Activated T-helper 2 cell treated with anti-CD3 and anti-CD28 coated beads, Interferon-gamma antibody, Interleukin-2, Interleukin-4, amounts not matched to agents 10 μg/mL and 5 μg/mL and 100 μg/mL, durations not matched to agents 14 hours and 24 hours and 36 hours (primary cell): ENCODE measurements around the gene HSFX4. TPM values are rescaled to one million over a fixed set of nuclear protein-coding genes. Genes with fewer than 3 reads are reported as not detected.
"Not testable (repeated sequence)": the region's sequence is repeated elsewhere in the genome, so short reads cannot be mapped to it uniquely, and the experiment has no call there.

Experiments used
- DNase-seq: peaks from one replicate; pipeline ENCODE4 v3.0.0; 2021; ENCODE audit warnings: low spot score
- H3K27ac Mint-ChIP-seq: one replicate; pipeline ENCODE4 v1.8.0; 2021; ENCODE audit warnings: mixed read lengths
- H3K27me3 Mint-ChIP-seq: one replicate; pipeline ENCODE4 v1.8.0; 2021; ENCODE audit warnings: low read depth, mixed read lengths
- H3K36me3 Mint-ChIP-seq: one replicate; pipeline ENCODE4 v1.8.0; 2021; ENCODE audit warnings: low read depth, mixed read lengths
- H3K4me1 Mint-ChIP-seq: one replicate; pipeline ENCODE4 v1.8.0; 2021; ENCODE audit warnings: low read depth, mixed read lengths
- H3K4me3 Mint-ChIP-seq: one replicate; pipeline ENCODE4 v1.8.0; 2021; ENCODE audit warnings: low read depth, mild to moderate bottlenecking, moderate library complexity, mixed read lengths
- H3K9me3 Mint-ChIP-seq: one replicate; pipeline ENCODE4 v1.8.0; 2021; ENCODE audit warnings: mixed read lengths
- intact Hi-C: fragments of 100-400 bp; cut with micrococcal nuclease; formaldehyde crosslinking; loops from one replicate; pipeline ENCODE4 v1.15.1; 2023
- total RNA-seq: library from RNA; stranded (reverse); gene quantifications from 2 replicates; pipeline ENCODE4 v1.2.3, GENCODE V29; 2022

HSFX4 gene
- total RNA-seq, 1 donor from 2014 or later, result not detected

DNA sequence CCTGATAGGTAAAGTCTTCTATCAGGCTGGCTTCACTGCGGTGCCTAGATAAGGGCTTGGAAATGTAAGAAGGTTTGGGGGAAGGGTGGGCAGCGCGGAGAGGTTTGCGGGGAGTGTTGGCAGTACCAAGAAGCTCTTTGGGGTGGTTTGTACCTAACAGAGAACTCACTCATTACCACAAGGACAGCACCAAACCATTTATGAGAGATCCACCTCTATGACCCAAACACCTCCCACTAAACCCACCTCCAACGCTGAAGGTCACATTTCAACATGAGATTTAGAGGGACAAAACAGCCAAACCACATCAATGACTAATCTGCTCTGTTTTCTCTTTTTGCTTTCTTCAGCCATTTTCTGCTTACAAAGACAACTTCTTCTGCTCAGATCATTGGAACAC is 4.9 kb upstream of the HSFX4 start:
- H3K9me3 Mint-ChIP-seq, H3K27ac Mint-ChIP-seq, H3K27me3 Mint-ChIP-seq, H3K36me3 Mint-ChIP-seq, H3K4me1 Mint-ChIP-seq, DNase-seq, intact Hi-C loops, H3K4me3 Mint-ChIP-seq: not testable (repeated sequence)

DNA sequence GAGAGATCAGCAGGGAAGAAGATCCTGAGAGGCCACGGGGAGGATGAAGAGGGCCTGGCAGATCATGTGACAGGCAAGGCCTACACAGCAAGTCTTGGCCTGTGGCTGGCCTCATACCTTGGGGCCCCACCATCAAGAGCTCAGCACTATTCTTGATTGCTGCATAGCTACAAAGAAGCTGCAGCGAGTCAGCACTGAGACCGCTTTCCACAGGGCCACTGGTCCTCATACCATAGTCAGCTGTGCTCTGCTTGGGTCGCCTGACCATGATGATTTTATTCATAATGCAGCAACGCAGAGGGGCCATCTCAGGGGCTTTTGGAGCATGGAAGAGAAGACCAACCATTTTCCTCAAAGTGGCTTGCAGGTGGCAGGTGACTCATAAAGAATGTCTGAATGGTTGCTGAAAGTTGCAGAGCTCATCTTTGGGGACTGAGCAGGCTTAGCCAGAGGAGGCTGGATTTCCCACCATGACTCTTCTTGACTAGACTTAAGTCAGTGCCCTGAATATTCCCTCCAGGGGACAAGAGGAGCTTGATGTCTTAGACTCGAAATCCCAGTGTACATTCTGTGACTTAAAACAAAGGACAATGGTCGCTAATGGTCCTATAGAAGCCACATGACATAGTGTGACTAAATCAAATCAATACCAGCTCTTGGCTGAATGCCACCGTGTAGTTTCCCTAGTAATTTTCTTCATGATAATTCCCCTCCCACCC is 2.0 kb upstream of the HSFX4 start:
- intact Hi-C loops, H3K36me3 Mint-ChIP-seq, H3K4me1 Mint-ChIP-seq, H3K27ac Mint-ChIP-seq, H3K27me3 Mint-ChIP-seq, H3K4me3 Mint-ChIP-seq, DNase-seq, H3K9me3 Mint-ChIP-seq: not testable (repeated sequence)

DNA sequence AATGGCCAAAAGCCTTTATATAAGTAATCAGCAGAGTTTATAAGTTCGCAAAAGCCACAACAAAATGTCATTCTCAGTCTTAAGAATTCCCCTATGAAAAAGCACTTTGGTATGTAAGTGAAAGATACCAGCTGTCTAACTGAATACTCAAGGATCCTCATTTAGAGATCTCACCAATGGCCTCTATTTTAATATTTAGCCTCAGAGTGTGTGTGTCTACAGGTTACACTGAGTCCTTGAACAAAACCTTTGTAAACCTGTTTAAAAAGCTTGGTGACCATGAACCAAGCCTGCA is 1.5 kb upstream of the HSFX4 start:
- intact Hi-C loops, H3K4me3 Mint-ChIP-seq, H3K27me3 Mint-ChIP-seq, DNase-seq, H3K4me1 Mint-ChIP-seq, H3K9me3 Mint-ChIP-seq, H3K36me3 Mint-ChIP-seq, H3K27ac Mint-ChIP-seq: not testable (repeated sequence)

DNA sequence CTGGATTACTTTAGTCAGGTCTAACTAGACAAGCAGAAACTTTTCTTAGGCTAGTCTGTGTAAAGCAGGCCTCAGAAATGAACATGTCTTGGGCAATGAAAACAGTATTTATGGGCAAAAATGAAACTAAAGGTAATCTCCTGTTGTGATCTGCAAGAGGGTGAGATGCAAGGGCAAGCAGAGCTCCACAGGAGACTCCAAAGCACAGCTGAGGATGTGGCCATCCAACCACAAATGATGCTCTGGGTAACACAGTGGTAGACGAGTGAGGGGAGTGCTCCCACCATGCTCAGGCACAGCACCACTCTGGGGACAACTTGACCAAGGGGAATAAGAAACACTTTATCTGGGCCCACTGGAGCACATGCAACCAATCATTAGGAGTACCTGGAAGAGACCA is 738 bp upstream of the HSFX4 start:
- H3K4me3 Mint-ChIP-seq, DNase-seq, H3K4me1 Mint-ChIP-seq, H3K36me3 Mint-ChIP-seq, H3K9me3 Mint-ChIP-seq, intact Hi-C loops, H3K27me3 Mint-ChIP-seq: not testable (repeated sequence)
- H3K27ac Mint-ChIP-seq, result peak overlapping the region; percentile 78

DNA sequence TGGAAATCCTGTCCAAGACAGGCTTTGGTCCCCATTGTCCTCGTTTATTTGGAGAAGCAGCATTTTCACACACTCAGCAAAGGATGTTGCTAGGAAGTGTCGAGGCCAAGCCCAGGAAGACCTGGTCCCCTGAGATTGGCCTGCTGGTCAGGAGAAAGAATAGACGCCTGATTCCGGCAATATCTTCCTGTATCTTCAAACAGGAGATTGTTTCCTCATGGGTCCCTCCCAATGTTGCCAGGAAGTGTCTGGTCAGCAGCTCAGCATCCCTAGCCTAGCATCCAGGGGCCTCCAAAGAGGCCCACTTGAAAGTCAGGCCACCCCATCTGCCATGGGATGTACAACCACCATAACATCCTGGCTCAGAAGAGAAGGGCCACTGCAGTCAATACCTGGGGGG is 2.0 kb downstream of the HSFX4 start:
- H3K27me3 Mint-ChIP-seq, H3K4me1 Mint-ChIP-seq, H3K4me3 Mint-ChIP-seq, H3K36me3 Mint-ChIP-seq, DNase-seq, H3K9me3 Mint-ChIP-seq, H3K27ac Mint-ChIP-seq: not testable (repeated sequence)
- intact Hi-C loops, result loop anchor here (10.0 kb wide), 2 partner anchors 763 to 963 kb away; partner anchors contain the start of genes CD99L2 and MTMR1

DNA sequence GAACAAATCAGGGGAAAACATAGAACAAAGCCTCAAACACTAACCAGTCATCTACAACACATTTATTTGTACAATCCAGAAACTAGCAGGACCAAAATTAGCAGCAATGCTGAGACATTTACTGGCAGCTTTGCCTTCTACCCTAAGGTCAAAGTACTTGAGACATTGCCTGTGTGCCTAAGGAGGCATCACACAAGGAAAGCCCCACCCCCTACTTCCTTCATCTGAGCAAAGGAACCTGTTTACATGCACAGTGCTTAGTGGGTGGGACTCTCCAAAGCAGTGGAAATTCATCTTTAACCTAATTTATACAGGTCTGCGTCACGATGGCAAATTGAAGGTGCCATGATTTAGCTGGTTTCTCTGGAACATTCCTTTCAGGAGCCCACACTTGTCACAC is 2.8 kb downstream of the HSFX4 start:
- not testable (repeated sequence) for H3K27me3 Mint-ChIP-seq, H3K4me1 Mint-ChIP-seq, H3K36me3 Mint-ChIP-seq, H3K9me3 Mint-ChIP-seq, H3K27ac Mint-ChIP-seq, DNase-seq, H3K4me3 Mint-ChIP-seq
- intact Hi-C loops, result loop anchor here (10.0 kb wide), 2 partner anchors 763 to 963 kb away; partner anchors contain the start of genes CD99L2 and MTMR1

DNA sequence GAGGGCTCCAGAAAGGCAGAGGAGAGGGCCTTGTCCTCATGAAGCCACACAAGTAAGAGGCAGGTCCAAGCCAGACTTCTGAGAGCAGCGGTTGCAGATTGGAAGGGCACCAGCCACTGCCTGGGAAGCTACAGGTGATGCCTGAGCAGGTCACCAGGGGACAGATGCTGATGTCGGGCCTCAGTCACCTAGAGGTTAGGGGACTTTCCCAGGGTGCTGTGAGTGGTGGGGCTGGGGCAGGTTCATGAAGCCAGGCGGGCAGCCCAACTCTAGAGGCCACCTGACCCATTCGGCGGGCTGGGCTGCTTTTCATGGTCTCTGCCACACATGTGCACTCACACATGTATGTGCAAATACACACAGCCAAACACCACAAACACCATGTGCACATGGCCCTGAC is 3.6 kb downstream of the HSFX4 start:
- DNase-seq, H3K36me3 Mint-ChIP-seq, H3K4me1 Mint-ChIP-seq, H3K27ac Mint-ChIP-seq, H3K4me3 Mint-ChIP-seq, H3K27me3 Mint-ChIP-seq, H3K9me3 Mint-ChIP-seq: not testable (repeated sequence)
- intact Hi-C loops, result loop anchor here (10.0 kb wide), 2 partner anchors 762 to 962 kb away; partner anchors contain the start of genes CD99L2 and MTMR1

DNA sequence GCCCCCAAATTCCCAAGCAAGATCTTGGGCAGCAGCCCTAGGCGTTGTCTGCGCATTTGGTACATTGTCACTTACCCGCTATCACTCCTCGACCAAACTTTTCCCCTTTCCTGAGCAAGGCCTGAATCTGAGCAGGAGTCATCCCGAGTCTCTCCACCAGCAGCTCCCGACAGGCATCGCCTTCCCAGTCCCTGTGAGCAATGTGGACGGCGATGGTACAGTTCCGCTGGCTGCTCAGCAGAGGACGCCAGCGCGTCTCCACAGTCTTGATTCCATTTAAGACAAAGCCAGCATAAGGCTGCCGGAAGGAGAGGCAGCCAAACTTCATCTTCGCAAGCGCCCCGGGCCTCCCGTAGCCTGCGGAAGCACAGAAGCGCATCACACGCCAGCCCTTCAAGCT is 4.2 kb downstream of the HSFX4 start:
- H3K36me3 Mint-ChIP-seq, H3K4me1 Mint-ChIP-seq, DNase-seq, H3K9me3 Mint-ChIP-seq, H3K27ac Mint-ChIP-seq, H3K27me3 Mint-ChIP-seq, H3K4me3 Mint-ChIP-seq: not testable (repeated sequence)
- intact Hi-C loops, result loop anchor here (10.0 kb wide), 2 partner anchors 761 to 961 kb away; partner anchors contain the start of genes CD99L2 and MTMR1

DNA sequence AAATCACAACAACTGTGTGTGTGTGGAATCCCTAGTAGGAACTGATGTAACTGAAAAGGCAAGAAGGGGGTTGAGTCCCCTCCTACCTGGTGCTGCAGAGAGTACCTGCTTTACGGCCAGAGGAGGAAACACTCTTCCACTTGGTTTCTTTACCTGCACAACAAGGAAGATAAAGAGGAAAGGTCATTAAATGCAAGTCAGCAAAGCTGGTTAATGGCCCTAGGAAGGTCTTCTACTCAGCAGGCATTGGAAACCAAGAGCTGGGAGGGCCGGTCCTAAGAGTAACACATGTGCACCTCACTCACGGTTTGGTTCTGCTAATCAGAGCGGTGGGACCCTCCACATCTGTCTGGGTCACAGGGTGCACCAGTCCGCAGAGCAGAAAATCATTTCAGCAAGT is 8.0 kb downstream of the HSFX4 start:
- not testable (repeated sequence) for H3K36me3 Mint-ChIP-seq

DNA sequence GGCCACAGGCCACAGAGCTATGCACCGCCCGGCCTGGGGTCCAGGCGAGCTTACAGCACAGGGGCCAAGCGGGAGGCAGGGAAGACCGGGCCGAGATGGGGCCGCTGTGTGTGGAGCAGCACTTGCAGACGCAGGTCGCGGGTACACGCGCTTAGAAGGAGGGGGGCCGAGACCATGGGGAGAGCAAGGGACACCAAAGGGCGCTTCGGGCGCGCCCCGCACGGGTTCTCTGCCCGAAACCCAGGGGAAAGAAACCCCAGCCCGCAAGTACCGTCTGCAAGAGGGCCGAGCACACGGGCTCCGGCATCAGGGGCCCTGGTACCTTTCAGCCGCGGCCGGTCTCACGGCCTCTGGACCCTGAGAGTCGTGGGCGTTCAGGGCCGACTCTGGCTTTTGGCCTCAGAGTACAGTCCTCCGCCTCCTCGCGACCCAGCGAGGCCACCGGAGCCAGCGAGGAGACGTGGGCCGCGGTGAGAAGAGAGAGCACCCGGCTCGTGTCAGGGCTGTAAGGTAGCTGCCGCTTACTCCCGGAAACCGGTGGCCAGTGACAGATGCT is 8.6 kb downstream of the HSFX4 start:
- intact Hi-C loops, result loop anchor here (10.0 kb wide), 2 partner anchors 757 to 957 kb away; partner anchors contain the start of genes CD99L2 and MTMR1
- no peak for DNase-seq
- Mint-ChIP-seq H3K27ac (peak overlapping the region; percentile 99), H3K4me3 (peak overlapping the region; percentile 86), H3K36me3 (peaks cover 6% of the 10 kb centered on the region), H3K4me1 (peaks cover 1% of the 10 kb centered on the region), H3K9me3 (no peaks in the 10 kb centered on the region), H3K27me3 (no peaks in the 10 kb centered on the region)

More for the DNA sequence above, 8.0 kb downstream of the HSFX4 start:
- H3K4me3 Mint-ChIP-seq, result peak overlapping the region; percentile 86
- intact Hi-C loops, result loop anchor here (10.0 kb wide), 2 partner anchors 757 to 957 kb away; partner anchors contain the start of genes CD99L2 and MTMR1
- not testable (repeated sequence) for H3K9me3 Mint-ChIP-seq, H3K27me3 Mint-ChIP-seq, DNase-seq, H3K4me1 Mint-ChIP-seq
- peak overlapping the region; percentile 99 for H3K27ac Mint-ChIP-seq

DNA sequence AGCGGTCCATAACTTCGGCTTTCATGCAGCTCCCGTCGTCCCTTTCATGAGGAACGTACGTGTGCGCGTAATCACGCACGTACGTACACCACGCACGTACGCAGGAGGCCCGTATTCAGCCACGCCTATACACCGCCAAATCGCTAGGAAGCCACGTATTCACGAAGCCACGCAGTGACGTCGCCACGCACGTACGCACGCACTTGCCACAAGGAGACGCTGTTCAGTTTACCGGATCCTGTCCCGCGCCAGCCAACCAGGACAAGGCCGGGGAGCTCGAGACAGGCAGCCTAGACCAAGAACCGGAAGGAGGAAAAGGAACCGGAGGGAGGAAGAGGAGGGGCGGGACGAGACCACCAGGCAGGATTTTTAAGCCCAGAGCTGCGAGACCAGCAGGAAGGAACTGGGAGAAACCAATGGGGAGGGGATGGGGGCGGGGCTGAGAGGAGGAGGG is 9.1 kb downstream of the HSFX4 start, which contains the start of gene EOLA2:
TSS of gene EOLA2 (minus strand) at position 65 of the 454 bp plus-strand sequence. CDS start 4,617 bp downstream, outside the sequence.
- H3K4me1 Mint-ChIP-seq, result peaks cover 1% of the 10 kb centered on the region
- peak within 1 kb of the TSS; percentile 99 for H3K27ac Mint-ChIP-seq
- H3K27me3 Mint-ChIP-seq, result no peaks in the 10 kb centered on the region
- intact Hi-C loops, result loop anchor here (10.0 kb wide), 2 partner anchors 756 to 956 kb away; partner anchors contain the start of genes CD99L2 and MTMR1
- peaks cover 6% of the 10 kb centered on the region for H3K36me3 Mint-ChIP-seq
- peak within 1 kb of the TSS; percentile 86 for H3K4me3 Mint-ChIP-seq
- DNase-seq, result peak; percentile 90
- H3K9me3 Mint-ChIP-seq, result no peaks in the 10 kb centered on the region

DNA sequence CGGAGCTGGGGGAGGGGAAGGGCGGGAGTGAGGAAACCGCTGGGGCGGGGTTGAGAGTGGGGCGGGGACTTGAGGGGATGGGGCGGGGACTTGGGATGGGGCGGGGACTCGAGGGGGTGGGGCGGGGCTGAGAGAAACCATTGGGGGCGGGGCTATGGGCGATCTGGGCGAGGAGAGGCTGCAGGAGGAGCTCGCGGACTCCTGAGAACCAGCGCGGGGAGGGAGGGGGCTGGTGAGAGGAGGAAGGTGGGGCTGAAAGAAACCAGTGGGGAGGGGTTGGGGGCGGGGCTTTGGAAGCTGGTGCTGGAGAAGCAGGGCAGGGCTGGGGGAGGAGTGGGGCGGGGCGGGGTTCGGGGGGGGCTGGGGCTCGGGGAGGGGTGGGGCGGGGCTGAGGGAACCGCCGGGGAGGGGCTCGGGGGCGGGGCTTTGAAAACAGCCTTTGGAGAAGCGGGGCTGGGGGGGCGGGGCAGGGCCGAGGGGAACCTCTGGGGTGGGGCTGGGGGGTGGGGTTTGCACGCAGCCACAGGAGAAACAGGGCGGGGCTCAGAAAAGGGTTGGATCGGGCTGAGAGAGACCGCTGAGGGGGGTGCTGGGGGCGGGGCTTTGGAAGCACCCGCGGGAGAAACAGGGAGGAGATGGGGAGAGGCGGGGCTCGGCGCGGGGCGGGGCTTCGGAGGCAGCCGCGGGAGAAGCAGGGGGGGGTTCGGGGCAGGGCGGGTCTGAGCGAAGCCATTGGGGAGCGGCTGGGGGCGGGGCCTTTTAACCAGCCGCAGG is 9.7 kb downstream of the HSFX4 start:
- Mint-ChIP-seq H3K27ac (peak overlapping the region; percentile 67), H3K4me1 (peaks cover 1% of the 10 kb centered on the region), H3K9me3 (no peaks in the 10 kb centered on the region), H3K36me3 (peaks cover 6% of the 10 kb centered on the region), H3K4me3 (no peak overlapping the region), H3K27me3 (no peaks in the 10 kb centered on the region)
- intact Hi-C loops, result loop anchor here (10.0 kb wide), 2 partner anchors 756 to 956 kb away; partner anchors contain the start of genes CD99L2 and MTMR1
- DNase-seq, result peak; percentile 85

DNA sequence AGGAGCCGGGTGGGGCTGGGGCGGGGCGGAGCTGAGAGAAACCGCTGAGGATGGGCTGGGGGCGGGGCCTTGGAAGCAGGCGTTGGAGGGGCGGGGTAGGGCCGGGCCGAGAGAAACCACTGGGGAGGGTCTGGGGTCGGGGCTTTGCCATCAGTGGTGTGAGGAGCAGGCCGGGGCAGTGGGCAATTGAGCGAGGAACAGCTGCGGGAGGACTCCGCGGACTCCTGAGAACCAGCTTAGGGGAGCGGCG is 10.2 kb downstream of the HSFX4 start:
- Mint-ChIP-seq H3K27me3 (no peaks in the 10 kb centered on the region), H3K27ac (peak overlapping the region; percentile 90), H3K4me1 (peaks cover 1% of the 10 kb centered on the region), H3K9me3 (no peaks in the 10 kb centered on the region), H3K4me3 (peak overlapping the region; percentile 82), H3K36me3 (peaks cover 2% of the 10 kb centered on the region)
- no peak for DNase-seq
- intact Hi-C loops, result loop anchor here (10.0 kb wide), 2 partner anchors 755 to 955 kb away; partner anchors contain the start of genes CD99L2 and MTMR1
